GM18951 (cell line): ENCODE results near the gene PCGF1.
A peak's percentile ranks its signal among the peaks of the same experiment; 100 is the strongest.
"Not testable (repeated sequence)": the region's sequence is repeated elsewhere in the genome, so short reads cannot be mapped to it uniquely, and the experiment has no call there.

Experiments used
- POLR2A ChIP-seq: IDR thresholded peaks from 4 replicates; pipeline ENCODE4 v1.6.1; 2011; ENCODE audit warnings: mild to moderate bottlenecking; ENCODE audit not compliant: insufficient read length, insufficient read depth; ENCODE audit errors: extremely low read depth
- in situ Hi-C: fragments of 300-500 bp; cut with MboI; formaldehyde crosslinking; loops from one replicate; pipeline ENCODE4 v1.12.0; 2022; ENCODE audit warnings: low sequenced_read_pairs, mixed read lengths, inconsistent platforms; ENCODE audit not compliant: unreplicated experiment

Gene PCGF1

GRCh38 chr2:74495440-74495839, 12.1 kb downstream of the PCGF1 start:
- in situ Hi-C loops: no loop called here
- TF ChIP-seq POLR2A: no peak

- no peak for TF ChIP-seq POLR2A
- in situ Hi-C loops: no loop called here
These were observed 13.9 kb downstream of the PCGF1 start for GRCh38 chr2:74493546-74493945.

DNA sequence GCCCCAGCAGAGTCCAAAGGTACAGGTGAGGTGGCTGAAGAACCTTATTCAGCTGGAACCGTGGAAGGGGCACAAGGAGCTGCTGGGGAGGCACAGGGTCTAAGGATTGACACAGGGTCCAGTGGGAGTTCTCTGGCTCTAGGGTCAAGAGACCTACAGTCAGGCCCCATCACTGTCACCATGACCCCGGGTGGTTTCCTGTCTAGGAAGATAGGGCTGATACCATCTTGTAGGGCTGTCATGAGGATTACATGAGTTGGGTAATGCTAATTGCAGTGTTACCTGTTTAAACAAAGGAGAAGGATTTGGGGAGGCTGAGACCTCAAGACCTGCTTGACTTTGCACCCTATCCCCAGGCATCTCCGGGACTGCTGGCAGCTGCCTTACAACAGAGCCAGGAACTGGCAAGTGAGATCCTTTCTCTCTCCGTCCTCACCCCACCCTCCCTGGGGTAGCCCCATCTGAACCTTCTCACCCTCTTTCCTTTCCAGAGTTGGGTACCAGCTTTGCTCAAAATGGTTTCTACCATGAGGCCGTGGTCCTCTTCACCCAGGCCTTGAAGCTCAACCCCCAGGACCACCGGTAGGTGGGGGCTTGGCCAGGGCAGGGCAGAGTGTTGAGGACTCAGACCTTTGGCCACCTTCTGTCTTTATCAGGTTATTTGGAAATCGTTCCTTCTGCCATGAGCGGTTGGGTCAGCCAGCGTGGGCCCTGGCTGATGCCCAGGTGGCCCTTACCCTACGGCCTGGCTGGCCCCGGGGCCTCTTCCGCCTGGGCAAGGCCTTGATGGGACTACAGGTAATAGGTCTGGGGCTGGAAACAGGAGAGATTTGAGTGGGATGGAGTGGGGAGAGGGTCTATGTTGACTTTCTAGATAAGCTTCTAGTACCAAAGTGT, 15.6 kb downstream of the PCGF1 start:
- in situ Hi-C loops: no loop called here

DNA sequence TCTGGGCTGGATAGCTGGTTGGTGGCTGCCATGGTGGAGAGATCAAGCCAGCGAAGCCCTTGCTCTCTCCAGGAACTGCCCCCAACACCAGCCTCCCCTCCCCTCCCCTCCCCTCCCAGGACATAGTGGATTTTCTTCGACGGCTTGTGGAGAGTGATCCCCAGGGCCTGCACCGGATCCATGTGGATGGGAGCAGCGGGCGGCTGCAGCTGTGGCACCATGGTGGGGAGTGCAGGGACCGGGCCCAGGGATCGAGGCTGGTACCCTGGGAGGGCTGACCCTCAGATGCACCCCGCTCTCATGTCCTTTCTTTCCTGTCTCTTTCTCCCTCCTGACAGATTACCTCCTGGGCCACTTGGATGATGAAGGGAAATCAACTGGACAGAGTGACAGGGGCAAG, 17.6 kb downstream of the PCGF1 start:
- in situ Hi-C loops: no loop called here
- TF ChIP-seq POLR2A: no peak

More for the DNA sequence above, 15.6 kb downstream of the PCGF1 start:
- no peak for TF ChIP-seq POLR2A

DNA sequence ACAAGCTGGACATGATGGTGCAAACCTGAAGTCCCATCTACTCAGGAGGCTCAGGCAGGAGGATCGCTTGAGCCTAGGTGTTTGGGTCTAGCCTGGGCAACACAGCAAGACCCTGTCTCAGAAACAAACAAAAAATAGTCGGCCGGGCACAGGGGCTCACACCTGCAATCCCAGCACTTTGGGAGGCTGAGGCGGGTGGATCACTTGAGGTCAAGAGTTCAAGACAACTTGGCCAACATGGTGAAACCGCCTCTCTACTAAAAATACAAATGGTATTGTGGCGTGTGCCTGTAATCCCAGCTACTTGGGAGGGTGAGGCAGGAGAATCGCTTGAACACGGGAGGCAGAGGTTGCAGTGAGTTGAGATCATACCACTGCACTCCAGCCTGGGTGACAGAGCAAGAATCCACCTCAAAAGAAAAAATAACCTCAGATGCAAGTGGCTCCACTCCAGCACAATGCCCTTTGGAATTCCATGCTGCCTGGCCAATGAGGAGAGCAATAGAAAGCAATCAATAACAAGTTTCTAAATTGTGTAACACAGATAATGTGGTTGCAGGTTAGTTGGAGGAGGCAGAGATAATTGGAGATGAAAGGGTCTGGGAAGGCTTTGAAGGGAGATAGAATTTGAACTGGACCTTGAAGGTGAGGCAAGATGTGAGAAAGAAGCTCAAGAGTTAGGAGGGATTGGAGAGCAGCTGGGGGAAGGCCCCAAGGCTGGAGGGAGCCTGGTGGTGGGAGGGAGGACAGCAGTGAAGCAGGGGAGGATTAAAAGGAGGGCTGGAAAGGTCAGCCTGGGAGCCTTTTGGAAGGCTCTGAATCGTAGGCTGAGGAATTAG, 18.6 kb downstream of the PCGF1 start:
- no peak for TF ChIP-seq POLR2A
- in situ Hi-C loops: no loop called here

DNA sequence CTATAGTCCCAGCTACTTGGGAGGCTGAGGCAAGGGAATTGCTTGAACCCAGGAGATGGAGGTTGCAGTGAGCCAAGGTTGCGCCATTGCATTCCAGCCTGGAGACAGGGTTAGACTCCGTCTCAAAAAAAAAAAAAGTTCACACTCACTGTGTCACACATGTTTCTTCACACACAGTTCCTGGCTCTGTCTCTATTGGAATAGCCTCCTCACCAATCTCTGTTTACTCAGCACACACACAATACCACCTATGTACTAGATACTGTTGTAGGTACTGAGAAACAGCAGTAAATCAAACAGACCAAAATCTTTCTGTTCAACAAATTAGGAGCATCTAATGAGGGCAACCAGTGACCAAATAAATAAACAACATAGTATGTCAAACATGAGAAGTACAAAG, 21.4 kb downstream of the PCGF1 start:
- no peak for TF ChIP-seq POLR2A
- in situ Hi-C loops: no loop called here

DNA sequence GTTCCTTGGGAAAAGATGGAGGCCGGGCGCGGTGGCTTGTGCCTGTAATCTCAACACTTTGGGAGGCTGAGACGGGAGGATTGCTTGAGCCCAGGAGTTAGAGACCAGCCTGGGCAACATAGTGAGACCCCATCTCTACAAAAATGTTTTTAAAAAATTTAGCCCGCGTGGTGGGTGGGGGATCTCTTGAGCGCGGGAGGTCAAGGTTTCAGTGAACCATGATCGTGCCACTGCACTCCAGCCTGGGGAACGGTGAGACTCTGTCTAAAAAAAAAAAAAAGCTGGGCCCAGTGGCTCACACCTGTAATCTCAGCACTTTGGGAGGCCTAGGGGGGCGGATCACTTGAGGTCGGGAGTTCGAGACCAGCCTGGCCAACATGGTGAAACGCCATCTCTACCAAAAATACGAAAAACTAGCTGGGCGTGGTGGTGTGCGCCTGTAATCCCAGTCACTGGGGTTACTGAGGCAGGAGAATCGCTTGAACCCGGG, 23.8 kb downstream of the PCGF1 start:
- in situ Hi-C loops: not testable (repeated sequence)

DNA sequence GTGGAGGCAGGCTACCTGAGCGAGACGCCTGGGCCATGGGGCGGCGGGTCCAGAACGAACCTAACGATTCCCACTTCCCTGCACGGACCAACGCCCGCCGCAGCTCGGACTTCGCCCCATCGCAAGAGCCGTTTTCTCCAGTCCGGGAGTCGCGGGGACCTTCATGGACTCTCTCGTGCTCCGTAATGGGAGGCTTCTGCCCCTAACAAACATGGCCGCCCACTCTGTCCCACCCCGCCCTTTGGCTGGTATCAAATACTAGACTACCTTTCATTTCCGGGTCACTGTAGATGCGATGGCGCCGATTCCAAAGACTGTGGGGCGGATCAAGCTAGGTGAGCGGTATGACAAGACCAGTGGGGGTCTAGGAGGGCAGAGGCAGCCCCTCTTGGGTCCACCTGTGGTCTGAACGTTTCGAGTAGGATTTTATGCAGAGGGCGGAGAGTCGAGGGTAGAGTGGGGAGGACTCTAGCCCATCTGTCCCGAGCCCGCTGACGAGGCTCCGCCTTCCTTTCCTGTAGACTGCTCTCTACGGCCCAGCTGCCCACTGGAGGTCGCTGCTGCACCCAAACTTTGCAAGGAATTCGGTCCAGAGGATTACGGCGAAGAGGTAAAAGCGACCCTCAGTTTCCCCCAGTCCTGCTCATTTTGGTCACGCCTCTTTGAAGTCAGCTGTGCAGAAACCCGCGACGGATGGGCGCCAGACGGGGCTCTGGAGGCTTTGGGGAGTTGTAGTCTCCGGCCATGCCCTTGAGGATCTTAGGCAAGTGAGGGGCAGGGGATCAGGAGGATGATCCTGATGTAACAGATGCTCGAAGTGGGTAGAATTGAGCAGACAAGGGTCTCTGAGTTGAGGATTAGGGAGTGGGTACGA, 24.5 kb downstream of the PCGF1 start, which contains the start of the genes CCDC142 and TTC31:
CCDC142 (minus strand) TSS at position 198 of the 874 bp plus-strand sequence; CDS start at position 37, 161 bp downstream.
TTC31 (plus strand) TSS at position 281 of the 874 bp plus-strand sequence; CDS start at position 296, 15 bp downstream.
- in situ Hi-C loops: no loop called here
- TF ChIP-seq POLR2A: peak; percentile 77

DNA sequence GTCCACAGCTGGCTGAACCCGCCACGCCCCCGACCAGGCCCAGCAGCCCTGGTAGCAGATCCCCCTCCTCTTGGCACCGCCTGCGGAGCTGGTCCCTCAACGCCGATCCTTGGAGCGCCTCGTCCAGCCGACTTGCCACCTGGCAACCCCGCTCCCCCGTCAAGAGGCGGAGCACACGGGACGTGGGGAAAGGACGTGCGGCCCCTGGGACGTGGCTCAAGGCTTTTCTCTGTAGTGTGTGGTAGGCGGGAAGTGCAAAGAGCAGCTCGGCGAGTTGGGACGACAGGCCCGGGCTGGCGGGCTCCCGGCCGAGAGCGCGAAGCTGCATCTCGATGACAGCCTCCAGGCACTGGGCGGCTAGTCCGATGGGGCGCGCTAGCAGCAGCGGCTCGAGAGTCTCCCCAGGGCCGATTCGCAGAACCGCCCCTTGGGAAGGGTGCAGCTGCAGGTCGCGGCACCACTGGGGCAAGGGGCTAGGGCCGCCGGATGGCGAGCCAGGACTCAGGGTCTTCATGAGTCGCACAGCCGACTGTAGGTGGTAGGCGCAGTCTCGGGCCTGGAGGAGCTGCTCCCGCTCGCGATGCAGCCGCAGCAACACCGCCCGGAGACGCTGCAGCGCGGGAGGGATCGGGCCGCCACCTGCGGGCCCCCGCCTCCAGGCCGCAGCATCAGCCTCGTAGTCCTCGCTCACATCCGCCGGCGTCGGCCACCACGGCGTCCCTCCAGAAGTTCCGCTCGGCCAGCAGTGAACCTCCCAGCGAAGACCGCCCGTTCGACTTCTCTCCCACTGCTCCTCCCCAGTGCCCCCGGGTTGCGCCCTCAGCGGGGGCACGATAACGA, 25.3 kb downstream of the PCGF1 start:
- in situ Hi-C loops: no loop called here
- TF ChIP-seq POLR2A: no peak

- in situ Hi-C loops: no loop called here
These were observed 26.1 kb downstream of the PCGF1 start for GRCh38 chr2:74481431-74481830.

DNA sequence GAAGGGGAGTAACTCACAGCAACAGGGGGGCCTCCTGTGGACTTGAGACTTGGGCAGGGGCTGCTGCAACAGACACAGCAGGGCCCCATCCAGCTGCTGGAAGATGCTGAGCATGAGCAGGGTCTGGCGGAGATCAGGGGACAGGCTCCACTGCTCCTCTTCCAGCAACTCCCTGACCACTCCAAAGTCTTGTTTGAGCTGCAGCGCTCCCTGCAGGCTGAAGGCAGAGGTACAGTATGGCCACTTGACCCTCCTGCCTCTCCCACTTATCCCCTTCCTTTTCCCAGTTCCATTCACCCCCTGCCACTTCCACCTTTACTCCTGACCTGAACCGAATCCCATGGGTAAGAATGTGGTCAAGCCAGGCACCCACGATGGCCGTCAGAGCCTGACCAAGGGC, 32.6 kb downstream of the PCGF1 start:
- no peak for TF ChIP-seq POLR2A
- in situ Hi-C loops: no loop called here

More at GRCh38 chr2:74481431-74481830, 26.1 kb downstream of the PCGF1 start:
- TF ChIP-seq POLR2A: no peak

DNA sequence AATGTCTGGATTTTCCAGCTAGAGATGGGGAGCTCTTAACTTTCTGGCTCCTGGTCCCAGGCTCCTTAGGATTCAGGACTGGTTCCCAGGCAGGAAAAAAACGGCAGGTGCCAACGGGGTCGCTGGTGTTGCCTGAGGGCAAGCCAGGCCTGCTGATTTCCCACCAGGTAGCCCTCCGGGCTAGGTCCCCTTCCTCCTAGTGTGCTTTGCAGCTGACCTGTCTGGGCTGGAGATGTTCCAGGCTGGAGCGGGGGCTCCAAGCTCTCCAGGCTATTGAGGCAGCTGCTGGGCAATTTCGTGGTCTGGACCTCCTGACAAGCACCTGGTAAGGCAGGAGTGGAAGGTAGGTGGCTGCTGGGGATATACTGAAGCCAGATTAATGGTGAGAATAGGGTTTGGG, 33.0 kb downstream of the PCGF1 start:
- no peak for TF ChIP-seq POLR2A
- in situ Hi-C loops: no loop called here

DNA sequence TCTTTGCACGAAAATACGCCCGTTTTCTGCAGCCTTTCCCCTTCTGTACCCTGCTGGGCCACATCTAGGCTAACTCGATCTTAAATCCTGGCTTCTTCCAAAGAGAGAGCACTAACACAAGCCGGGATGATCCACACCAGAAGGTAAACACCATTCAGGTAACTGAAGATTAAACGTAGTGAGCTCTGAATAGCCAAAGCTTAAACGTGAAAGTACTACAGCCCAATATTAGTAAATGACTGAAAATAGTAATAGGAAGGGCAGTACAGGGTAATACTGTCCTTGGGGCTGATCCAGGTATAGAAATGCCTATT, 34.6 kb downstream of the PCGF1 start:
- in situ Hi-C loops: no loop called here
- no peak for TF ChIP-seq POLR2A
